Ecto neural progenitor cell (in vitro differentiated cells): ENCODE measurements around the gene SLC34A3.

ENCODE experiments used
- DNase-seq: peaks from one replicate; pipeline ENCODE4 v3.0.0-alpha.2; 2018; ENCODE audit warnings: low spot score

SLC34A3 gene

DNA sequence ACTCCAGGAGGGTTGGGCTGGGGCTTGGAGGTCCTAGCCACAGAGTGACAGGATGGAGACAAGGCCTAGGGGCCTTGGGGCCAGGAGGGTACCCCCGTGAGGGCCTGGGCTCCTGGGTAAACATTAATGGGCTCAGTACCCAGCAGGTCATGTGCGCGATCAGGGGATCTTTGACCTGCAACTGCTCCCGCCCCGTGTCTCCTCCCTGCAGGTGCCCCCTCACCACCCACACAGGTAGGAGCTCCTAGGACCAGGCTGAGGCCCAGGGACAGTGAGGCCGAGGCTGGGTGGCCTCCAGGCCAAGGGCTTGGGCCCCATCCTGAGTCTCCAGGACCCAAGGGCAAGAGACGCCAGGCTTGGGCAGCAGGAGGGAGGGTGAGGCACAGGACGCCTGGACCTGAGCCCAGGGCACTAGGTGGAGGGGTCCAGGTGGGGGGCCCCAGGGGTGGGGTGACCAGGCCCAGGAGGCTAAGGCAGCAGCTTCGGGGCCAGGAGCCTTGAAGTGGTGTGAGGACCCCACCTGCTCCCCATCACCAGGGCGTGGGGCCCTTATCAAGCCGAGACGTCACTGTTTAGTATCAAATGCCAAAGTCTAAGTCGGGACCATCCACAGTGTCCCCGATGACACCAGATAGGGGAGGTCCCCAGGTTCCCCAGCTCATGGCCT lies at the start of gene SLC34A3:
Gene SLC34A3 (plus strand): TSS at position 197 of the 667 bp plus-strand sequence. CDS start 802 bp downstream, outside the sequence.
- DNase-seq = no peak

DNA sequence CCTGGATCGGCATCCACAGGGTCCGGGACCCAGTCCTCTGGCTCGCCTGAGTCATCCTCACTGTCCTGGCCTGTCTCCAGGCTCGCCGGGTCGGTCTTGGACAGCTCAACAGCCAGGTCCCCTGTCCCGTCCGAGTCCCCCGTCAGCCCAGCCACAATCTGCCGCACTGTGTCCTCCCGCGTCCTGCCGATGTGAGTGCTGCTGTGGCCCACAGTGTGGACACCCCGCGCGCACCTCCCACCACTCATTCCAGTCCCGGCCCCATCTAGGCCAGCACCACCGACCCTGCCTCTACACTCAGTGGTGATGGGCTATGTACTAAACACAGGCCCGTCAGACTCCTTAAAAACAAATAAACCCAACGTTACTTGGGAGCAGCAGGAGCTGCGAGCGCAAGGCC lies 49.0 kb upstream of the SLC34A3 start:
- no peak for DNase-seq

DNA sequence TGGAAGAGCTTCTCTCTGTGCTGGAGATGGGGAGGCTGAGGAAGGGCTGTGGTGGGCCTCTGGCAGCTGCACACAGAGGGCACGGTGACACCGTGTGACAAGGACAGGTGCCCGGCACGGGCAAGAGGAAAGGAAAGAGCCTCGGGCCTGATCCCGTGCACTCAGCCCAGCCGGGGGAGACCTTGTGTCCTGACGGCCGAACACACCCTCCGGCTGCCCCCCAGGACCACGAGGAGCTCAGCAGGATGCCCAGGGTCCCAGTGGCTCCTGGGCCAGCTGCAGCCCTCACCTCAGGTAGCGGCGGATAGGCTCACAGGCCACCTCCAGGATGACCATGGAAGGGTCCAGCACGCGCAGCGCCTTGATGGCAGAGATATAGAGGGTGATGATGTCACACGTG lies 47.9 kb upstream of the SLC34A3 start:
- DNase-seq = no peak

DNA sequence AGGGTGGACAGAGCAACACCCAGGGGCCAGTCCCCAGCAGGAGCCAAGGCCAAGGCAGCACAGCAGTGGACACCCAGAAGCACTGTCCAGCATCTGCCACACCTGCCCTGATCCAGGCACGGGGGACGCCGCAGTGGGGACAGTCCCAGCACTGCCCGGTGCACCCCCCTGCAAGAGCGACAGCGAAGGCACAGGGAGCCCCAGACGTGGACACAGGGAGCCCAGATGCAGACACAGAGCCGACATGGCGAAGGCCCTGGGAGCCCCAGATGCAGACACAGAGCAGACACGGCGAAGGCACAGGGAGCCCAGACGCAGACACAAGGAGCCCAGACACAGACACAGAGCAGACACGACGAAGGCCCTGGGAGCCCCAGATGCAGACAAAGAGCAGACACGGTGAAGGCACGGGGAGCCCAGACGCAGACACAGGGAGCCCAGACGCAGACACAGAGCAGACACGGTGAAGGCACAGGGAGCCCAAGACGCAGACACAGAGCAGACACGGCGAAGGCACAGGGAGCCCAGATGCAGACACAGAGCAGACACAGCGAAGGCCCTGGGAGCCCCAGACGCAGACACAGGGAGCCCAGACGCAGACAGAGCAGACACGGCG lies 46.6 kb upstream of the SLC34A3 start:
- DNase-seq = no peak

DNA sequence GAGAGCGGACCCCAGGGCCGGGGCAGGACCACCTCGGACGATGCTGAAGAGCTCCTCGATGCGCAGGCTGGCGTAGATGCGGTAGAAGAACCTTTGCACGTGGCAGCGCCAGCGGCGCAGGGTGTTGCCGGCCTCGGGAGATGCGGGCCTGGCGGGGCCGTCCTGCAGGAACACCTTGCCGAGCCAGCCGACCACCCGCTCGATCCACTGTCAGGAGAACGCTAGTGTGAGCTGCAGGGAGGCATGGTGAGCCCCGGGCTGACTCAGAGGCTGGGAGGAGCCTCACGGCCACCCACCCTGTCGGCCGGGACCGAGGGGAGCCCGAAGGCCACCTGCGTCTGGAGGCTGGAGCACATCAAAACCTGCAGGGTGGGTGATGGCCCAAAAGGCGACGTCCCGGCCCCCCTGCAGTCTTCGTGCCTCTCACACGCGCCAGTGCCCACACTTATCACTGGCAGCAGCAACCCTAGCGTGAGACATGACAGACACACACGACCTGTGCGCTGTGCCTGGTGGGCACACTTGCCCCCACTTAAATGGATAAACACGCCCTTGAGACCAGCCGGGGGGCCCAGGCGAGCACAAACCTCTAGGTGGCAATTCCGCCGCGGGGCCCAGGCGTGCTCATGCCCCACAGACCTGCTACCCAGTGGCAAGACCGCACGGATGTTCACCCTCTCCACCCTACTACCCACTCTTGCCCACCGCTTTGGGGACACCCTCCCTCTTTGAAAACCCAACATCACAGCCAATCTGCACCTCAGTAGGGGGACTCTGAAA lies 45.6 kb upstream of the SLC34A3 start:
- DNase-seq = no peak

DNA sequence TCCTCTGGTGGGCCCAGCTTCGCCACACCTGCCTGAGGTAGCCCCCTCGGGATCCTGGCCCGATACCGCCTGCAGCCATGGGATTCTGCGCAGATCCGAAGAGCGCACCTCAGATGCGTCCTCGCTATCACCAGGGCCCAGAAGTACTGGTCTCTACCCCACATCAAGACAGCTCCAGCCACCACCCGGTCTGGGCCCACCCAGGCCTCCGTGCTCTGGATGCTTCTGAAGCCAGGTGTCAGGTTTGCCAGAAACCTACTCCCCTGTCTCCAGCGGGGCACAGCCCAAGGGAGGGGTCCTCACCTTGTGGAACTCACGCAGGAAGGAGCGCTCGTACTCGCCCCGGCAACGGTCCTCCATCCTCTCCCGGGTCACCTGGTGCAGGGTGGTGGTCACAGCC lies 44.8 kb upstream of the SLC34A3 start:
- DNase-seq = no peak

DNA sequence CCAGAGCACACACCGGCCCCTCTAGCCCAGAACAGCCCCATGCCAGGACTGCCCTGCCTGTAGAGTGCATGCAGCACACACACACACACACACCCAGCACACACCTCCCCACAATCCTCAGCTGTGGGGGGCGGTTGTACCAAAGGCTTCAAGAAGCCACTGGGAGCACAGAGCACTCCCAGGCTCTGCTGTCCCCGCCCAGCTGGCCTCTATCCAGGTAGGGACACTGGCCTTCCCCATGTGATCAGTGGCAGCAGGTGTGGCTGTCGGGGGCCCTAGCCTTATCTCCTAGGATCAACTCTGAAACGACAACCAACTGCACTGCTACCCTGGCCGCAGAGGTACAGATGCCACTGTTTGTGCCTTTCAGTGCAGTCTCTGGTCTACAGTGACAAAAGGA lies 44.3 kb upstream of the SLC34A3 start:
- DNase-seq = no peak

DNA sequence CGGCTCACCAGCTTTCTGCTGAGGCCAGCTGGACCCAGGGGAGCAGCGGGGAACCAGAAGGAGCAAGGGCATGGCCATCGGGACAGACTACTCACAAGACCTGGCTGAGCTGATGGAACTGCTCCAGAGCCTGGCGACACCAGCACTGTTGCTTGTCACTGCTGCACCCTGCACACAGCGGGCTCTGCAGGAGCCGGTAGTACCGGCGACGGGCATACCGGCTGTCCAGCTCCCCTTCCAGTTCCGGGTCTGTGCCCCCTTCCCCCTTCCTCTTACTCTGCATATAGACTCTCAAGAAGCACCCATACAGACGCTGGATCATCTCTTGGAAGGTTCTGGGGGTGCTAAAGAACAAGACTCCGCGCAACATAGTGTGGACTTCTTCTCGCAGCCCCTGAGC lies 43.3 kb upstream of the SLC34A3 start:
- DNase-seq = no peak

DNA sequence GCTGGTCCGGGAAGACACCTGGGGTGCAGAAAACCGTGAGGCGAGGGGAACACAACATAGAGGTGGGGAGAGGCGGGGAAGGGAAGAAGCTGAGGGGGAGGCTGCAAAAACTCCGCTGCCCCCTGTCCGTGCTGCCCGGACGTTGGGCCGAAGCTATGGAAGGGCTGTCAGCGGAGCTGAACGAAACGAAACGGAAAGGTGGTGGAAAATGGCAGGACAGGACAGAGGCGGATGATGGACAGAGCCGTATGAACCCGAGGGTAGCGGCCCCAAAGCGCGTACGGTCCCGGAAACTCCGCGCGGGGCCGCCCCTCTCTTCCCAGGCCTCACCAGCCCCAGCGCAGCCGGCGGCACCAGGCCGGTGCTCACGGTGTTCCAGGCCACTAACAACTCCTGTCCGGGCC lies 42.6 kb upstream of the SLC34A3 start:
- no peak for DNase-seq

DNA sequence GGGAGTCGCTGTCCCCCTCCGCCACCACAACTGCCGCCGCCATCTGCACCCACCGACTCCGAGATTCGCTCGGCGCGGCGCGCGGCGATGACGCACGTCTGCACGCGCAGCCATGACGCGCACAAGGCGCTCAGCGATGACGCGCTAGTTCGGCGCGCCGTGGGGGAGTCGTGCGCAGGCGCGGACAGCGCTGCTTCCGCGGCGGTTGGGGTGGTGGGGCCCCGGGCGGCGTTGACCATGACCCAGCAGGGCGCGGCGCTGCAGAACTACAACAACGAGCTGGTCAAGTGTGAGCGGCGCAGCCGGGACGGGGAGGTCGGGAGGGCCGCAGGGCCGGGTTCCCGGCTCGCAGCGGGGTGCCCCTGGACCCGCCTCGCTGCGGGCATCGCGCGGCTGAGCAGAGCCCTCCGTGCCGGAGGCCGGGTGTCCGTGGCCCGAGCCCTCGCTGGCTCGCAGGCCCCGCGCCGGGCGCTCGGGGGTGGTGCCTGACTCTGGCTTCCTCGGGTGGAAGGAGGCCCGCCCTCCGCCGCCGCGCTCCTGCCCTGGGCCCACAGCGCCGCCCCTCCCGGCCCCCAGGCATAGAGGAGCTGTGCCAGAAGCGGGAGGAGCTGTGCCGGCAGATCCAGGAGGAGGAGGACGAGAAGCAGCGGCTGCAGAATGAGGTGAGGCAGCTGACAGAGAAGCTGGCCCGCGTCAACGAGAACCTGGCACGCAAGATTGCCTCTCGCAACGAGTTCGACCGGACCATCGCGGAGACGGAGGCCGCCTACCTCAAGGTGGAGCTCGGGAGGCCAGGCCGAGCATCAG lies 42.0 kb upstream of the SLC34A3 start, which contains the start of the genes ANAPC2 and SSNA1:
Gene ANAPC2 (minus strand): TSS at position 71 of the 807 bp plus-strand sequence. CDS start 28 bp downstream, at position 43.
Gene SSNA1 (plus strand): TSS at position 187 of the 807 bp plus-strand sequence. CDS start 51 bp downstream, at position 238.
- peak; percentile 95 for DNase-seq

DNA sequence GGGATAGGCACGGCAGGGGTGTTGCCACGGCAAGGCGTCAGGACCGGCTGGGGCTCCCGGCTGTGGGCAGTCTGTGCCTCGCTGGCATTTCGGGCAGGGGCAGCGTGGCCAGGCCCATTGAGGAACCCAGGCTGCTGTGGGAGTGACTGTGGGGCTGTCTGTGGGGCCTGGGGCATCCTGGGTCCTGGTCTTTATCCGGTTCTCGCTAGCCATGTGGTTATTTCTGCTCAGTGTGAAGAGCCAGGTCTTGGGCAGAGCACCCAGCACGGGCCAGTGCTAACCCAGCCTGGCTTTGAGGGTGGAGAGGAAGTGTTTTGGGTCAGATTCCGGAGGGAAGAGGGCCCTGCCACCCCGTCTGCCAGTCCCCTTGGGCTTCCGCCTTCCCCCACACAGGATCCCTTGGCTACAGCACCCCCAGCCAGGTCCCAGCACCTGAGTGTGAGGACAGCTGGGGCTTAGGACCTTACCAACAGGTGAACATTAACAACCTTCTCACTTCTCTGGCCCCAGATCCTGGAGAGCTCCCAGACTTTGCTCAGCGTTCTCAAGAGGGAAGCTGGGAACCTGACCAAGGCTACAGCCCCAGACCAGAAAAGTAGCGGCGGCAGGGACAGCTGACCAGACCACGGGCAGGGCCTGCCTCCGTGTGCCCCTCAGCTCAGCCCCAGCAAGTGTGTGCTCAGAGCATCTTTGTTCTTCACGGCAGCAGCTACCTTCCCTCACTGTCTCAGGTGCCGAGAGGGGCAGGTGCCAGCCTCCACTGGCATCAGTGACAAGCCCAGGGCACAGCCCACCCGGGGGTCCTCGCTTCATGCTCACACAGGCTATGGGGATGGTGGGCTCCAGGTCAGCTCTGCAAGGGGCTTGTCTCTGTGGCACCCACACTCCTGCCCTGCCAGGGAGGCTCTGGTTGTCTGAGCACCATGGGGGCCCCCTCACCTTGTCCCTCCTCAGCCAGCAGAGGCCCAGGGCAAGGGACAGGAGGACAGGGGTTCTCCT lies 41.1 kb upstream of the SLC34A3 start:
- DNase-seq = no peak

DNA sequence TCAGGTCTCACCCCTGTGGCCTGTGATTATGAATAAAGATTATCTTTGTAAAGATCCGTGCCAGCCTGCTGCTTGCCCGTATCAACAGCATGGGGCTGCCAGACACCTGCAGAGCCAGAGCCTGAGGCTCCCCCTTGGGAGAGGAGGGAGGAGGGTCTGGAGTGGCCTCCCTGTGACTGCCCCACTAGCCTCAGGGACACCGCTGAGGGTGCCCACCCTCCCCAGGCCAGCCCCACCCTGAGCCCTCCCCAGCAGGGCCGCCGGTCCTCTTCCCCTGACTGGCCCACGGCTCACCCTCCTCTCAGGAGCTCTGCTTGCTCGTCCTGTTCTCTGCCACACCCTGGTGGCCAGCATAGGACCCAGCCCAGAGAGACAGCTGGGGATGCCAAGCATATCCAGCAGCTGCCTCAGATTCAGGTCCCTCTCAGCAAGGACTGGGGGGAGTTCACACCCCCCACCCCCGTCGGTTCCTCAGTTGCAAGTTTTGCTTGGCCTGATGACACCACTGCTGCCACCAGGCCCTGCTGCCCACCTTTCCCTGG lies 40.3 kb upstream of the SLC34A3 start:
- no peak for DNase-seq

DNA sequence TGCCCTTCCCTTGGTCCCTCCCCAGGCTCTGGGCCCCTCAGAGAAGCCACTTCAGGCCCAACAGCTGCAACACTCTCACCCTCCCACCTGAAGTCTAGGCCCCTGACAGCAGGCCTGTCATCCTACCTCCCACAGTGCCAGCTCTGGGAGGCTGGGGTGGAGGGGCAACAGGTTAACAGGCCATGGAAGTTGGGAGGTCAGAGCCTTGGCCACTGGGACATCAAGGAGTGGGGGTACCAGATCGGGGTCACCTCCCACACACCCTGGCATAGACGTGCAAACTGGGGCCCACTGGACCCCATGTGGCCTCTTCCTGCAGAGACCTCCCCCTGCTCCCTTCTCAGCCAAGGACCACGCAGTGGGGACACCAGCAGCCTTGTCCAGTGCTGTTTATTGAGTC lies 39.5 kb upstream of the SLC34A3 start:
- DNase-seq = no peak

DNA sequence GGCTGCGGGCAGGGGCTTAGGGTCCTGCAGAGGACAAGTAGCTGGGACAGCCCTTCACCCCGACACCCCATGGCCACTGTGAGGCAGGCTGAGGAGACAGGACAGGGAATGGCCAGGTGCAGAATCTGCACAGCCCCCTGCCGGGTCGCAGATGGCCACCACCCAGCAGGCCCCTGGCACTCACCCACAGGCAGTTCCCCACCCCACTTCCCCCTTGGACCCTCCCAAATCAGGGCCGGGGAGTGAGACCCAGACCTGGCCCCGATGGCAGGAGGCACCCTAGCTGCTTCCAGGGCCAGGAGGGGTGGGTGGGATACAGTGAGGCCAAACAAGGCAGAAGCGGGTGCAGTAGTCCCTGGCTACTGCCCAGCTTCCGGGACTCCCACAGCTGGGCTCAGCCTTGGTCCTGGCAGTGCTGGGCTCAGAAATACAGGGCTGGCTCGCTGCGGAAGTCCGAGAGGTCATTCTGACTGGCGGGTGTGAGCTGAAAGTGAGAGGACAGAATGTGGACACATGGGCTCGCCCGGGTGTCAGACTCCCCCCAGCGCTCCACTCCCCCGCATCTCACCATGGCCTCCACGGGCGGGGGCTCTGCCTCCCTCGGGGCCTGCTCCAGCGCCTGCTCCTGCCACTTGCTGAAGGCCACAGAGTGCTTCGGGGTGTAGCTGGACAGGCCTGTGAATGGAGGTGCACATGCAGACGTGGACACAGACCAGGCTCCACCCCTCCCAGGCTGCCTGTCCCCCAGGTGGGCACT lies 38.8 kb upstream of the SLC34A3 start:
- DNase-seq = no peak

DNA sequence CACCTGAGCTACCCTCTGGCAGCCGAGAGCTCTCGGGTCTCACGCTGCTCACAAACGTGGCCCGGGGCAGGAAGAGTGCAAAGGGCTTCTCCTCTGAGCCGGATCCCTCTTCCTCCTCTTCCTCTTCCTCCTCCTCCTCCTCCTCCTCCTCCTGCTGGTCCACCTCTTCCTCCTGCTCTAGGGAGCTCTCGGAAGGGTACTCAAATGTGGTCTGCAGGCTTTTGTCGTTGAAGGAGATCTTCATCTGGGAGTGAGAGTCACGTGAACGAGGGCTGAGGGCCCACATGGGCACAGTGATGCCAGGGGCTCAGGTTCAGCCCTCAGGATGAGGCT lies 38.3 kb upstream of the SLC34A3 start:
- DNase-seq = no peak

DNA sequence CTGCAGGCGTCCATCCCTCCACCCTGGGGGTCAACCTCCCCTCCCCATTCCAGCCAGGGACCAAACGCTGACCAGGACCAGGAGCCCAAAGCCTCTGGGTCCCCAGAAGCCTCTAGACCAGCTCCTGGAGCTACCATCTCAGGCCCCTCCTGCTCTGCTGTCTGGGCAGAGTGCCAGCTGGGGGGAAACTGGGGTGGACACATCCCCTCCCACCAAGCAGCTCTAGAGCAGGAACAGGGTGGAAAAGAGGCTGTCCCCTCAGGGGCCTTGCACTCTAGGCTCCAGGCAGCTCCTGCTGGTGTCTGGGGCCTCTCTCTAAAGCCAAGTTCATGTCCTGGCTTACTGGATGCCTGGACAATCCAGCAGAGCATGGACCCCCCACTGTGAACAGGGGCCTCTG lies 37.8 kb upstream of the SLC34A3 start:
- no peak for DNase-seq

DNA sequence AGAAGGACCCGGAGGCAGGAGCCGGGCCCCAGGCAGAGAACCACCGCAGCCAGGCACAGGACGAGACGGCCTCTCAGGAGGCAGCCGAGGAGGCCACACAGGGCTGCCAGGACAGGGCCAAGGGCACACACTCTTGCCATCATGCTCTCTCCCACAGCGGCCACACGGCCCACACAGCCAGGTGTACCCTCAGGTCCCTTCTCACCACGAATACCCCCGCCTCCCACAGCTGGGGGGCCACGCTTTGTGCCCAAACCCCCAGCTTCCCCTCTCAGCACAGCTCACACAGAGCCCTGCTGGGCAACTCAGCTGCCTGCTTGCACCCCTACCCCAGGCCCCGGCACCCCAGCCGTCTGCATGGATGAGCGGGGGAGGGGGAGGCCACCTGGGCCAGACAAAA lies 36.9 kb upstream of the SLC34A3 start:
- no peak for DNase-seq

DNA sequence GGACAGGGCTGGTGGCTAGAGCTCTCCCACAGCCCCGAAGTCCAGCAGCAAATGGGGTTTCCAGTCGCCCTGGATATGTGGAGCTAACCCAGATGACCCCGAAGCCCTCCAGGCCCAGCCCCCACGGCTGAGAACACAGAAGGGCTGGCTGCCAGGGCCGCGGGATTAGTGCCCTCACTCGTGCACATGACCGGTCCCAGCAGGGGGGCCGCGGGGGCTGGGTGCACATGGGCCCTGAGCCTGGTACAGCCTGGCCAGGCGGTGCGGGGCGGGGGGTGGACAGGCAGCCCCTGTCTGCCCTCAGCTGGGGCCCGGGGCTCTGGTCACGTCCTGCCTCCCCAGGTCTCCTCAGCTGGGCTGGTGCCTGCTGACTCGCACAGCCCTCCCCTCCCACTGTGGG lies 36.3 kb upstream of the SLC34A3 start:
- DNase-seq = no peak

DNA sequence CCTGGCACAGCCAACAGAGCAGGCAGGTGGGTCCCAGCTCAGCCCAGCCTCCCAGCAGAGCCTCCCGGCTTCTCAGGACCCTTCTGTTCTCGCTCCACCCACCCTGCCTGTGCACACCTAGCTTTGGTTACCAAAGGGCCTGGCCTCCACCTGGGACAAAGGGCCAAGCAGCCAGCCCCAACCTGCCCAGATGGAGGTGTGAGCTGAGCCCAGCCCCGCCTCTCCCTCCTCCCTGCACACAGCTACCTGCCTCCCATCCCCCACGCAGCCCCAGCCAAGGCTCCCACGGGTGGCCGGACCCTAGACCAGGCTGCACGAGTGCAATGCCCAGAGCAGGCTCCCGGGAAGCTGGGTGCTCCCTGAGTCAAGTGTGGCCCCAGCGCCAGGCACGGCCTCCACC lies 35.8 kb upstream of the SLC34A3 start:
- no peak for DNase-seq
